GM12891 (cell line): ENCODE measurements around the gene TP53I11.

Experiments used
- POLR2A ChIP-seq: IDR thresholded peaks from 2 replicates; pipeline ENCODE4 v1.6.1; 2011; ENCODE audit warnings: low read depth, low read length, control low read depth
- POLR2AphosphoS5 ChIP-seq: IDR thresholded peaks from 2 replicates; pipeline ENCODE4 v1.6.1; 2011; ENCODE audit warnings: low read depth, low read length, control low read depth
- POU2F2 ChIP-seq: IDR thresholded peaks from 2 replicates; pipeline ENCODE4 v1.6.1; 2011; ENCODE audit warnings: low read depth, mild to moderate bottlenecking, control low read depth, low read length, moderate library complexity
- TAF1 ChIP-seq: IDR thresholded peaks from 2 replicates; pipeline ENCODE4 v1.6.1; 2011; ENCODE audit warnings: low read depth, low read length, control low read depth

DNA sequence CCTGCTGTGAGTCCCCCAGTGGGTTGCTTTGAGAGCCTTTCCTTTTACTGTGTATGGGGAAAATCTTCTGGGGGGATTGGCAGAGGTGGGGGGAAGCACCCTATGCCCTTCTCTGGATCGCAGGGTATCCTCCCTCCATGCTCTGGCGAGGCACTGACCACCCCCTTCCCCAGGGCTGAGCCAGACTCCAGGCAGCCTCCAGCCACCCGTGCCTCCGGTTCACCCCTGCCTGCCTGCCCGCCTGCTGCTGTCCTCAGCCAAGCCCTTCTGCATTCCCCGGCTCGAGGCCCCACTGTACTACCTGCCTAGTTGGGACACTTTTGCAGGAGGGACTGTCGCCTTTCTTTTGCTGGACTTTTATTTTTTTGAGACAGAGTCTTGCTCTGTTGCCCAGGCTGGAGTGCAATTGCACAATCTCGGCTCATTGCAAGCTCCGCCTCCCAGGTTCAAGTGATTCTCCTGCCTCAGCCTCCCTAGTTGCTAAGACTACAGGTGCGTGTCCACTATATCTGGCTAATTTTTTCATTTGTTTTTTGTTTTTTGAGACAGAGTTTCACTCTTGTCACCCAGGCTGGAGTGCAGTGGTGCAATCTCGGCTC lies 23.8 kb upstream of the TP53I11 start:
- TF ChIP-seq POLR2A (no peak), TAF1 (no peak), POU2F2 (no peak), POLR2AphosphoS5 (no peak)
